Neuronal stem cell (in vitro differentiated cells): ENCODE data around the gene PRRC2C.

Experiments
- DNase-seq: peaks from one replicate; pipeline ENCODE4 v3.0.0-alpha.2; 2013; ENCODE audit warnings: low spot score
- H2AFZ ChIP-seq: one replicate; pipeline ENCODE4 v1.6.1; 2013; ENCODE audit warnings: mild to moderate bottlenecking, low read length, inconsistent platforms
- H2AK5ac ChIP-seq: 2 replicates; pipeline ENCODE4 v1.6.1; 2013; ENCODE audit warnings: low read depth, mild to moderate bottlenecking, inconsistent platforms, low read length, moderate library complexity, mixed read lengths
- H2BK120ac ChIP-seq: 2 replicates; pipeline ENCODE4 v1.6.1; 2013; ENCODE audit warnings: low read depth, mild to moderate bottlenecking, inconsistent platforms, low read length, moderate library complexity, mixed read lengths
- H2BK12ac ChIP-seq: one replicate; pipeline ENCODE4 v1.6.1; 2013; ENCODE audit warnings: low read length, inconsistent platforms
- H2BK15ac ChIP-seq: 2 replicates; pipeline ENCODE4 v1.6.1; 2013; ENCODE audit warnings: mild to moderate bottlenecking, low read length, inconsistent platforms, mixed read lengths
- H2BK5ac ChIP-seq: one replicate; pipeline ENCODE4 v1.6.1; 2013; ENCODE audit warnings: inconsistent platforms, mild to moderate bottlenecking, low read length, moderate library complexity
- H3K14ac ChIP-seq: one replicate; pipeline ENCODE4 v1.6.1; 2013; ENCODE audit warnings: low read length, inconsistent platforms
- H3K18ac ChIP-seq: 2 replicates; pipeline ENCODE4 v1.6.1; 2013; ENCODE audit warnings: low read length, inconsistent platforms
- H3K23ac ChIP-seq: 2 replicates; pipeline ENCODE4 v1.6.1; 2013; ENCODE audit warnings: low read depth, mild to moderate bottlenecking, mixed read lengths, low read length, inconsistent platforms; ENCODE audit not compliant: poor library complexity
- H3K27ac ChIP-seq: replicated peaks from 3 replicates; pipeline ENCODE4 v1.5.1; 2013; ENCODE audit warnings: low read length, inconsistent platforms
- H3K27me3 ChIP-seq, 3 experiments: 2 replicates each; pipeline ENCODE4 v1.6.1; 2013; ENCODE audit warnings: low read length in 3 of 3, mild to moderate bottlenecking in 2 of 3, inconsistent platforms in 1 of 3, low read depth in 1 of 3, mixed read lengths in 1 of 3, moderate library complexity in 1 of 3; ENCODE audit not compliant: control insufficient read depth in 3 of 3, insufficient read depth in 3 of 3
- H3K36me3 ChIP-seq, 2 donors: replicated peaks in 1 of 2; 2 replicates each; pipeline ENCODE4 v1.6.1; 2013; ENCODE audit warnings: low read length in 2 of 2; ENCODE audit not compliant: control insufficient read depth in 2 of 2, insufficient read depth in 2 of 2
- H3K4ac ChIP-seq: 2 replicates; pipeline ENCODE4 v1.6.1; 2013; ENCODE audit warnings: inconsistent platforms, mild to moderate bottlenecking, low read length, moderate library complexity
- H3K4me1 ChIP-seq, 2 donors: 1 replicate in 1 of 2; 2 replicates in 1 of 2; pipeline ENCODE4 v1.6.1; 2013; ENCODE audit warnings: low read length in 2 of 2, low read depth in 1 of 2; ENCODE audit not compliant: control insufficient read depth in 2 of 2, insufficient read depth in 1 of 2
- H3K4me2 ChIP-seq: one replicate; pipeline ENCODE4 v1.6.1; 2013; ENCODE audit warnings: mild to moderate bottlenecking, low read length, inconsistent platforms; ENCODE audit not compliant: insufficient read depth, poor library complexity, severe bottlenecking
- H3K4me3 ChIP-seq, 2 donors: 2 replicates each; pipeline ENCODE4 v1.5.1; 2013; ENCODE audit warnings: low read length in 2 of 2, mild to moderate bottlenecking in 2 of 2, inconsistent platforms in 1 of 2, moderate library complexity in 1 of 2
- H3K79me1 ChIP-seq: one replicate; pipeline ENCODE4 v1.6.1; 2013; ENCODE audit warnings: low read depth, mild to moderate bottlenecking, inconsistent platforms, low read length, moderate library complexity
- H3K9ac ChIP-seq: one replicate; pipeline ENCODE4 v1.6.1; 2013; ENCODE audit warnings: mild to moderate bottlenecking, low read depth, low read length, inconsistent platforms; ENCODE audit not compliant: poor library complexity
- H3K9me3 ChIP-seq, 2 donors: replicated peaks in 1 of 2; 2 replicates each; pipeline versions ENCODE3 to v1.6.1; 2013; ENCODE audit warnings: low read length in 2 of 2, mild to moderate bottlenecking in 2 of 2, inconsistent platforms in 1 of 2, low read depth in 1 of 2, mixed read lengths in 1 of 2, moderate library complexity in 1 of 2; ENCODE audit not compliant: control insufficient read depth in 2 of 2, insufficient read depth in 1 of 2
- H4K8ac ChIP-seq: one replicate; pipeline ENCODE4 v1.6.1; 2013; ENCODE audit warnings: low read depth, mild to moderate bottlenecking, inconsistent platforms, low read length, moderate library complexity
- H4K91ac ChIP-seq: one replicate; pipeline ENCODE4 v1.6.1; 2013; ENCODE audit warnings: low read length, low read depth, mild to moderate bottlenecking, inconsistent platforms; ENCODE audit not compliant: poor library complexity
- WGBS, 2 donors: extraction: QIAGEN DNeasy Blood & Tissue Kit; methylation state at CpG; one replicate each; pipeline ENCODE4 v1.1.7; 2013; ENCODE audit warnings: missing lambda C conversion rate in 2 of 2, mixed read lengths in 1 of 2; ENCODE audit not compliant: insufficient read length in 2 of 2, insufficient replicate concordance in 1 of 2; ENCODE audit errors: extremely low coverage in 2 of 2; 5-methylcytosine and 5-hydroxymethylcytosine counted together

PRRC2C gene

GRCh38 chr1:171486048-171486519, 754 bp downstream of the PRRC2C start:
- Histone ChIP-seq H2BK12ac (no peak overlapping the region), H4K91ac (no peak overlapping the region), H3K4ac (no peak overlapping the region), H3K4me3 (peak overlapping the region; percentile 91 to 94), H2BK120ac (no peak overlapping the region), H3K9me3 (no peaks in the 10 kb centered on the region), H2AK5ac (peak overlapping the region; percentile 64), H3K27ac (peak overlapping the region; percentile 96), H2AFZ (peak overlapping the region; percentile 82), H3K9ac (peak overlapping the region; percentile 97), H2BK15ac (no peak overlapping the region), H3K27me3 (no peaks in the 10 kb centered on the region), H3K4me2 (peak overlapping the region; percentile 56), H3K14ac (peak overlapping the region; percentile 76), H3K36me3 (peaks cover under 1 to 32% of the 10 kb centered on the region in 2 donors), H3K4me1 (peaks cover 2 to 13% of the 10 kb centered on the region in 2 donors), H2BK5ac (peak overlapping the region; percentile 90), H3K23ac (peak overlapping the region; percentile 68), H4K8ac (no peak overlapping the region), H3K18ac (peak overlapping the region; percentile 97), H3K79me1 (no peaks in the 10 kb centered on the region)
- no CpG with 5 or more reads among the region's 17 CpGs for whole genome bisulfite sequencing, 2 donors
- DNase-seq = peak; percentile 42

DNA sequence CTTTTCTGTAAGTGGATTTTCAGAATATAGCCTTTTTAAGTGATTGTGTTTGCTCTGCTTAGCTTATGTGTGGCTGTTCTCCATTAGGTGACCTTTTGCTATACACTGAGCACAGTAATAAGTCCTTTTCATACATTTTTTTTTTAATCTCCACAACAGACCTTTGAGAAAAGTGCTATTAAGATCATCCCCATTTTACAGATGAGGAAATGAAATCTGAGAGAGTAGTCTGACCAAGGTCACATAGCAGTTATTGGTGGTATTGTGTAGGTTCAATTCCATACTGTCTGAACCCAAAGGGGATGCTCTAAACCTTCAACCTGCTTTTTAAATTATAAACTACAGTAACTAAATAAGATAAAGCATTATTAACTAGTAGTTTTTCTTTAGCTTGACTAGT, 1.7 kb downstream of the PRRC2C start:
- H3K36me3 ChIP-seq = peaks cover 3 to 42% of the 10 kb centered on the region in 2 donors
- H2AK5ac ChIP-seq = no peak overlapping the region
- H3K23ac ChIP-seq = no peak overlapping the region
- no peak for DNase-seq
- no peak overlapping the region for H3K4ac ChIP-seq
- H3K27me3 ChIP-seq = no peaks in the 10 kb centered on the region
- H2BK5ac ChIP-seq = no peak overlapping the region
- H3K9me3 ChIP-seq = no peaks in the 10 kb centered on the region
- H3K14ac ChIP-seq = no peak overlapping the region
- H3K27ac ChIP-seq = no peak overlapping the region
- no peak overlapping the region for H3K9ac ChIP-seq
- no peak overlapping the region for H2BK12ac ChIP-seq
- H4K91ac ChIP-seq = no peak overlapping the region
- no peak overlapping the region for H2BK15ac ChIP-seq
- H4K8ac ChIP-seq = no peak overlapping the region
- no peak overlapping the region for H3K4me2 ChIP-seq
- no peaks in the 10 kb centered on the region for H3K79me1 ChIP-seq
- peaks cover 2 to 10% of the 10 kb centered on the region in 2 donors for H3K4me1 ChIP-seq
- no peak overlapping the region for H3K18ac ChIP-seq
- no peak overlapping the region for H2BK120ac ChIP-seq
- peak overlapping the region in 1 of 2 donors; percentile 91 for H3K4me3 ChIP-seq
- no peak overlapping the region for H2AFZ ChIP-seq

DNA sequence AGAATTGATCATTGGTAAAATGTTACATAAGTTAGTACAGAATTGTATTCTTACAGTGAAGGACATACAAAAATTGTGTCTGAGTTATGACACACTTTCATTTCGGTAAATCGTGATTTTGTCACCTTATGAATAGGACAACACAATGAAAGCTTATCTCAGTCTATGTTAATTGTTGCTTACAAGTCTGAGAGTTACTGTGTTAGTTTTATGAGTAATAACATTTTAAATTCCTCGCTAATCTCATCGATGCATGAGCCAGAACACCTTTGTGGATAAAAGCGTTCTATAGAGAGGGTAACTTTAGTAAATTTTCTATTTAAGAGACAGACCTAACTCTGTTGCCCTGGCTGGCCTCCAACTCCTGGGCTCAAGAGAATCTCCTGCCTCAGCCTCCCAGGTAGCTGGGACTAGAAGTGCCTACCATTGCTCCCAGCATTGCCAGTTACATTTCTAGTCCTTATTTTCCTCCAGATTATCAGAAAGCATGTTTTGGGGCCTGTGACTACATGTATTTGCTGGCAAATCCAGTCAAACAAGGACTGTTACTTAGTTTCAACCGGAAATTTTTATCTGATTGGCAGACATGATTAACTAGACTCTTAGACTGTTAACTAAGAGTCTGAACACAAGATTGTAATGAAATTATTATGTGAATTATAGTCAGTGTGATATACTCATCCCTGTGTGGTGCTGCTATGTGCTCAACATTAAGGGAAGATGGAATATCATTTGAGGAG, 3.0 kb downstream of the PRRC2C start:
- no CpG with 5 or more reads among the region's 6 CpGs for WGBS, 2 donors
- H3K27ac ChIP-seq = no peak overlapping the region
- H2BK120ac ChIP-seq = no peak overlapping the region
- H3K14ac ChIP-seq = no peak overlapping the region
- H2AFZ ChIP-seq = no peak overlapping the region
- H3K4me1 ChIP-seq = peaks cover 0 to 3% of the 10 kb centered on the region in 2 donors
- no peak overlapping the region for H3K4me2 ChIP-seq
- H2AK5ac ChIP-seq = no peak overlapping the region
- no peak overlapping the region for H2BK5ac ChIP-seq
- H3K27me3 ChIP-seq = no peaks in the 10 kb centered on the region
- no peak overlapping the region for H4K8ac ChIP-seq
- no peak for DNase-seq
- H3K18ac ChIP-seq = no peak overlapping the region
- H3K9ac ChIP-seq = no peak overlapping the region
- peaks cover 5 to 50% of the 10 kb centered on the region in 2 donors for H3K36me3 ChIP-seq
- no peaks in the 10 kb centered on the region for H3K79me1 ChIP-seq
- H2BK15ac ChIP-seq = no peak overlapping the region
- no peak overlapping the region for H3K4me3 ChIP-seq
- H3K9me3 ChIP-seq = no peaks in the 10 kb centered on the region
- H2BK12ac ChIP-seq = no peak overlapping the region
- no peak overlapping the region for H3K23ac ChIP-seq
- H3K4ac ChIP-seq = no peak overlapping the region
- H4K91ac ChIP-seq = no peak overlapping the region

DNA sequence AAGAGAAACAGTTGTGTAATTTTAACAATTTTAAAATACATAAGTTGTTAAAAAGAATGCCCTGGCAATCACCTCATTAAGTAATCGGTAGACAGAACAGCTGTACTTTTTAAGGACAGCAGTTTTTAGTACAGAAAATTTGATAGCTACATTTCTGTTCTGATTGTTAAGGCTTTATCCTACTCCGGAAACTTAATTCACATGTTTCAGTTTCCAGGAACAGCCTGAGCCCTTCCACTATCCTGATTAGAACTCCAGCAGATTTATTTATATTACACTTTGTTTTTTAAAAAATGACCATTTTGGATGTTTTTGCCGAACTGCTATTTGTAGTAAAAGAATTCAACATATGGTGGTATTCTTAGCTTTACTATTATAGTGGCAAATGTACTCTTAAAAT, 8.7 kb downstream of the PRRC2C start:
- no peak overlapping the region for H4K8ac ChIP-seq
- no peak overlapping the region for H2BK15ac ChIP-seq
- H3K4me1 ChIP-seq = peaks cover 0 to 1% of the 10 kb centered on the region in 2 donors
- no CpG with 5 or more reads among the region's 3 CpGs for WGBS, 2 donors
- no peak overlapping the region for H3K4ac ChIP-seq
- no peak overlapping the region for H3K23ac ChIP-seq
- H3K14ac ChIP-seq = no peak overlapping the region
- no peak overlapping the region for H2BK120ac ChIP-seq
- no peak overlapping the region for H4K91ac ChIP-seq
- H3K9ac ChIP-seq = no peak overlapping the region
- no peak overlapping the region for H2AK5ac ChIP-seq
- no peak overlapping the region for H2AFZ ChIP-seq
- H3K27me3 ChIP-seq = no peaks in the 10 kb centered on the region
- H3K79me1 ChIP-seq = peaks cover 5% of the 10 kb centered on the region
- no peak for DNase-seq
- no peak overlapping the region for H3K4me2 ChIP-seq
- no peak overlapping the region for H2BK12ac ChIP-seq
- H3K27ac ChIP-seq = no peak overlapping the region
- H3K4me3 ChIP-seq = no peak overlapping the region
- no peak overlapping the region for H2BK5ac ChIP-seq
- H3K9me3 ChIP-seq = no peaks in the 10 kb centered on the region
- H3K18ac ChIP-seq = no peak overlapping the region
- peaks cover 5 to 68% of the 10 kb centered on the region in 2 donors for H3K36me3 ChIP-seq
